T-cell (primary cell): ENCODE measurements around the gene MRTFB. TPM values are rescaled to one million over a fixed set of nuclear protein-coding genes. Genes with fewer than 3 reads are reported as not detected.

Experiments used
- ATAC-seq, 4 experiments: fragments of 200-7000 bp in 3 of 4; fragments of 150-1000 bp in 1 of 4; cut with Tn5 transposase; replicated peaks in 1 of 4; 1 replicate in 3 of 4; 2 replicates in 1 of 4; pipeline ENCODE4 v1.10.0; 2021; ENCODE audit warnings: moderate library complexity in 3 of 4, mild to moderate bottlenecking in 2 of 4, moderate number of reproducible peaks in 1 of 4
- CTCF ChIA-PET, 2 donors: fragments of 300-600 bp; sonication (Branson Sonifier 250); formaldehyde crosslinking; loops; one replicate each; lab custom pipeline; 2022; ENCODE audit warnings: antibody characterized with exemption in 2 of 2; lab: Charles Lee
- POLR2A ChIA-PET, 2 donors: fragments of 300-600 bp; sonication (Branson Sonifier 250); formaldehyde crosslinking; loops; one replicate each; lab custom pipeline; 2022; ENCODE audit warnings: antibody characterized with exemption in 2 of 2; lab: Charles Lee
- DNase-seq, 35 experiments: peaks; one replicate each; pipeline versions ENCODE4 v3.0.0 to v3.0.0-alpha.2; 2013 to 2023
- H3K27ac ChIP-seq: one replicate; pipeline ENCODE4 v1.5.1; 2013; ENCODE audit warnings: low read length
- H3K27me3 ChIP-seq, 2 experiments: replicated peaks in 1 of 2; 1 replicate in 1 of 2; 2 replicates in 1 of 2; pipeline versions ENCODE4 v1.6.1 to v1.7.0; 2013; ENCODE audit warnings: low read length in 1 of 2, mixed read lengths in 1 of 2; ENCODE audit not compliant: control insufficient read depth in 2 of 2, insufficient read depth in 2 of 2; ENCODE audit errors: extremely low read depth in 1 of 2
- H3K36me3 ChIP-seq, 2 donors: 1 replicate in 1 of 2; 2 replicates in 1 of 2; pipeline versions ENCODE4 v1.6.1 to v1.7.0; 2013; ENCODE audit warnings: low read length in 1 of 2; ENCODE audit not compliant: control insufficient read depth in 2 of 2, insufficient read depth in 1 of 2; ENCODE audit errors: extremely low read depth in 1 of 2
- H3K4me1 ChIP-seq, 2 experiments: 1 replicate in 1 of 2; 2 replicates in 1 of 2; pipeline versions ENCODE4 v1.6.1 to v1.7.0; 2013; ENCODE audit warnings: low read length in 2 of 2, mixed read lengths in 1 of 2; ENCODE audit not compliant: insufficient read depth in 2 of 2, control insufficient read depth in 1 of 2; ENCODE audit errors: extremely low read depth in 1 of 2
- H3K4me3 ChIP-seq, 2 donors: 1 replicate in 1 of 2; 2 replicates in 1 of 2; pipeline versions ENCODE4 v1.5.1 to v1.7.0; 2013; ENCODE audit warnings: mild to moderate bottlenecking in 2 of 2, low read length in 1 of 2, moderate library complexity in 1 of 2; ENCODE audit not compliant: control insufficient read depth in 1 of 2; ENCODE audit errors: extremely low read depth in 1 of 2
- H3K9me3 ChIP-seq: 2 replicates; pipeline ENCODE4 v1.7.0; 2013
- H3K27ac Mint-ChIP-seq, 2 donors: one replicate each; pipeline ENCODE4 v1.8.0; 2020 to 2021; ENCODE audit warnings: mild to moderate bottlenecking in 2 of 2, mixed read lengths in 2 of 2
- H3K27me3 Mint-ChIP-seq, 2 donors: one replicate each; pipeline ENCODE4 v1.8.0; 2021 to 2022; ENCODE audit warnings: mixed read lengths in 2 of 2
- H3K36me3 Mint-ChIP-seq: one replicate; pipeline ENCODE4 v1.8.0; 2021; ENCODE audit warnings: mixed read lengths
- H3K4me1 Mint-ChIP-seq, 3 donors: one replicate each; pipeline ENCODE4 v1.8.0; 2020 to 2022; ENCODE audit warnings: mixed read lengths in 3 of 3, mild to moderate bottlenecking in 1 of 3
- H3K4me3 Mint-ChIP-seq, 3 donors: one replicate each; pipeline ENCODE4 v1.8.0; 2020 to 2022; ENCODE audit warnings: mild to moderate bottlenecking in 3 of 3, mixed read lengths in 3 of 3, moderate library complexity in 3 of 3
- H3K9me3 Mint-ChIP-seq, 3 donors: one replicate each; pipeline ENCODE4 v1.8.0; 2020 to 2022; ENCODE audit warnings: mixed read lengths in 3 of 3
- WGBS: methylation state at CpG from one replicate; pipeline ENCODE4 v1.1.5; 2013; ENCODE audit warnings: missing lambda C conversion rate; ENCODE audit not compliant: insufficient coverage; 5-methylcytosine and 5-hydroxymethylcytosine counted together
- total RNA-seq, 35 experiments: library from RNA in 6 of 35; stranded (reverse) in 6 of 35; fragments of 120-200 nt in 1 of 35; gene quantifications; one replicate each; pipeline versions ENCODE4 v1.2.1 to v1.2.4 and lab custom pipeline; 2013 to 2026

The MRTFB gene
- total RNA-seq, 5 donors from 2014 or later (not counting 1 experiment from before 2014, with no cell fraction given): 18.2 to 37.0 (median 21.0) TPM

DNA sequence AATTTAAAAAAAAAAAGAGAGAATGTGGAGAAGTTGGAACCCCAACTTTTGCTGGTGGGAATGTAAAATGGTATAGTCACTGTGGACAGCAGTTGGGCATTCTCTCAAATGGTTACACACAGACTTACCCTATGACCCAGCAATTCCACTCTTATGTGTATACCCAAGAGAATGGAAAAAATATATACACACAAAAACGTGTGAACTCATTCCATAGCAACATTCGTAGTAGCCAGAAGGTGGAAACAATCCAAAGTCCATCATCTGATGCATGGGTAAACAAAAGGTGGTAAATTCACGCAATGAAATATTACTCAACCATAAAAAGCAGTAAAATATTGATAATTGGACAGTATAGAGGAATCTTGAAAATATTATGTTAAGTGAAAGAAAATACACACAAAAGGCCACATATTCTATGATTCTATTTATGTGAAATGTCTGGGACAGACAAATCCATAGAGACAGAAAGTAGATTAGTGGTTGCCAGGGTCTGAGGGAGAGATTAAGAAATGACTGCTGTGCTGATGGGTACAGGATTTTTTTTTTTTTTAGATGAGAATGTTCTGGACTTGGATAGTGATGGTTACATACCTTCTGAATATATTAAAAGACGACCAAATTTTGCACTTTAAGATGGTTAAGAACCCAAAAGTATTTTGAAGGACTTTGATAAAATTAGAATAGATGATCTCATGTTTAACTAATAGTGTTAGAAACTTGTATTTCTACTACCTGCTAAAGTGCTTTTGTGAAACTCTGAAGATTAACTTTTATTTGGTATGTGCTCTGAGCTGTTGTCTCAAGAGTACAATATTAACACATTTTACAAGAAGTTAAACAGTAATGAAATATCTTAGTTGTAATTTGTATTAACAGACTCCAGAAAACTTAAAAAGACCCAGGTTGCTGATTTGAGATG is 60.9 kb downstream of the MRTFB start:
- Histone ChIP-seq H3K4me1 (no peaks in the 10 kb centered on the region), H3K9me3 (no peaks in the 10 kb centered on the region), H3K27me3 (no peaks in the 10 kb centered on the region), H3K27ac (no peak overlapping the region), H3K36me3 (no peaks in the 10 kb centered on the region), H3K4me3 (no peak overlapping the region)
- Mint-ChIP-seq H3K4me1 (peaks cover 0 to 7% (median 0%) of the 10 kb centered on the region in 3 donors), H3K27me3 (no peaks in the 10 kb centered on the region), H3K9me3 (peaks cover 0 to 4% (median 0%) of the 10 kb centered on the region in 3 donors), H3K4me3 (no peak overlapping the region), H3K36me3 (peaks cover 37% of the 10 kb centered on the region), H3K27ac (no peak overlapping the region)
- ChIA-PET CTCF (no interaction called here), POLR2A (no interaction called here)
- no peak for ATAC-seq
- DNase-seq: no peak
- no CpG with 5 or more reads among the region's 4 CpGs for WGBS

DNA sequence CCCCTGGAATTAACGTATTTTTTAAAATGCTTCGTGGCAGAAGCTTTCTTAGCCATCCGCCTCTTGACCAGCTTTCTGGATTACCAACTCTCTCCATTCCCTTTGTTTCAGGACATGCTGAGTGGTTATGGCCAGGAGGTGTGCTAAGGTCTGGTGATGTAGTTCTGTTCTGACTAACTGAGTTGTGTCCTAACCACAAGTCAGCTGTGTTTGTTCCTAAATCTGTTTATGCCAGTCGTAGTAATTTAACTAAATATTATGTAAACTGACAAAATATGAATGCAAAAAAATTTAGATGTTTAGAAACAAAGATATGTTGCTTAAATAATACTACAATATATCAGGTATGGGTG is 61.6 kb downstream of the MRTFB start:
- peaks cover 35% of the 10 kb centered on the region for H3K36me3 Mint-ChIP-seq
- ATAC-seq (no peak), DNase-seq (no peak)
- peaks cover 0 to 4% (median 0%) of the 10 kb centered on the region in 3 donors for H3K9me3 Mint-ChIP-seq
- H3K27me3 Mint-ChIP-seq: no peaks in the 10 kb centered on the region
- Histone ChIP-seq H3K36me3 (no peaks in the 10 kb centered on the region), H3K4me3 (no peak overlapping the region), H3K27me3 (no peaks in the 10 kb centered on the region), H3K27ac (no peak overlapping the region), H3K9me3 (no peaks in the 10 kb centered on the region), H3K4me1 (no peaks in the 10 kb centered on the region)
- POLR2A ChIA-PET: no interaction called here
- H3K4me1 Mint-ChIP-seq: peaks cover 0 to 7% (median 0%) of the 10 kb centered on the region in 3 donors
- WGBS: no CpG with 5 or more reads among the region's 4 CpGs
- H3K4me3 Mint-ChIP-seq: no peak overlapping the region
- CTCF ChIA-PET: no interaction called here
- no peak overlapping the region for H3K27ac Mint-ChIP-seq

DNA sequence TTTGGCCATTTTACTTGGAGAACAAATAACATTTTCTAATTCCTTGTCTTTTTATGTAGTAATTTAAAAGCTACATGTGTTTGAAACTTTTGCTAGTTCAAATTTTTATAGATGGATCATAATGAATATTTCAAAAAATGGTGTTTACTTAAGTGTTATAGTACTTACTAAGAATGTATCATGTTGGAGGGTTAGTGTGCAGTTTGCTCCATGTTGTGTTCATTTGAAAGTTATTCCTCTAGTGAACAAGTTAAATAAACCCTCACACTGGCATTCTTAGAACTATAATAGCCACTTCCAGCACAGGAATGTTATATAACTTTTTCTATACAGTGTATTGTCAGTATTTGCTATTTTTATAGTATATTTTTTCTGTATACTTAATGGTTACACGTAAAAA is 62.8 kb downstream of the MRTFB start:
- peaks cover 0 to 7% (median 0%) of the 10 kb centered on the region in 3 donors for H3K4me1 Mint-ChIP-seq

DNA sequence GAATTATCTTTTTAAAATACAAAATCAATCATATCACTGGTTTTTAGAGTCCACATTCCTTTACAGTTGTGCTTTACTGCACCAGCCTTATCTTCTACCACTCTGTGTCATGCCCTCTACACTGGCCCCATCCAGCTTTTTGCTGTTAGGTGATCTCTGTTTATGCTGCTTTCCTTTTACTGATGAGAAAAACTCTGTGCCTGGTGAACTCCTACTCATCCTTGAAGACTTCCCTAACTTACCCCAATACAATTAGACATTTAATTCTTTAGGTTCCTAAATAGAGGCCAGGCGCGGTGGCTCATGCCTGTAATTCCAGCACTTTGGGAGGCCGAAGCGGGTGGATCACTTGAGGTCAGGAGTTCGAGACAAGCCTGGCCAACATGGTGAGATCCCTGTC is 64.6 kb downstream of the MRTFB start:
- ChIA-PET CTCF (no interaction called here), POLR2A (no interaction called here)
- 100% methylated on average over 3 of the region's 5 CpGs for WGBS
- DNase-seq: no peak
- H3K4me3 ChIP-seq: no peak overlapping the region
- no peaks in the 10 kb centered on the region for H3K4me1 ChIP-seq
- ATAC-seq: no peak
- Mint-ChIP-seq H3K9me3 (peaks cover 0 to 11% (median 4%) of the 10 kb centered on the region in 3 donors), H3K27me3 (no peaks in the 10 kb centered on the region), H3K4me3 (no peak overlapping the region), H3K27ac (no peak overlapping the region), H3K36me3 (peaks cover 37% of the 10 kb centered on the region), H3K4me1 (peaks cover 0 to 7% (median 0%) of the 10 kb centered on the region in 3 donors)
- no peak overlapping the region for H3K27ac ChIP-seq
- peaks cover 0 to 7% of the 10 kb centered on the region in 2 donors for H3K36me3 ChIP-seq
- H3K9me3 ChIP-seq: no peaks in the 10 kb centered on the region
- no peaks in the 10 kb centered on the region for H3K27me3 ChIP-seq

More for the DNA sequence above, 62.8 kb downstream of the MRTFB start:
- Histone ChIP-seq H3K4me3 (no peak overlapping the region), H3K27me3 (no peaks in the 10 kb centered on the region), H3K4me1 (no peaks in the 10 kb centered on the region), H3K36me3 (no peaks in the 10 kb centered on the region), H3K9me3 (no peaks in the 10 kb centered on the region), H3K27ac (no peak overlapping the region)
- ATAC-seq: no peak
- ChIA-PET POLR2A (no interaction called here), CTCF (no interaction called here)
- no CpG with 5 or more reads among the region's 1 CpG for WGBS
- H3K27ac Mint-ChIP-seq: no peak overlapping the region
- peaks cover 37% of the 10 kb centered on the region for H3K36me3 Mint-ChIP-seq
- peaks cover 0 to 8% (median 4%) of the 10 kb centered on the region in 3 donors for H3K9me3 Mint-ChIP-seq
- no peaks in the 10 kb centered on the region for H3K27me3 Mint-ChIP-seq
- DNase-seq: no peak
- H3K4me3 Mint-ChIP-seq: no peak overlapping the region

DNA sequence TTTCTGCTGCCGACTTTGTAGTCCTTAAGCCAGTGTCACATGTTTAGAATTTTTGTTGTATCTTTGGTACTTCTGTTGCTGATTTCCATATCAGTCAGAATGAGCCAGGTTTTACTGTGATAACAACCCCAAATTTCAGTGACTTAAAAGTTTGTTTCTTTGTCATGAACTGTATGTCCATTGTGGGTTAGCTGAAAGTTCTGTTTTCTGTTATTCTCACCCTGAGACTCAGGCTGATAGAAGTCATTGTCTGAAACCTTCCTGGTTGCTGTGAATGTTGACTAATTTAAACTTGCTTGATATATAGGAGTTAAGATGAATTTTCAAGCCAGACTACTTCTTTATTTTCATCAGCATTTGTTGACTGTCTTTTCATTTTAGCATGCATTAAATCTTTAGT is 68.8 kb downstream of the MRTFB start:
- no peak overlapping the region for H3K27ac ChIP-seq
- ATAC-seq (no peak), DNase-seq (no peak)
- no peak overlapping the region for H3K27ac Mint-ChIP-seq
- H3K27me3 Mint-ChIP-seq: no peaks in the 10 kb centered on the region
- ChIA-PET POLR2A (no interaction called here), CTCF (no interaction called here)
- no CpG with 5 or more reads among the region's 1 CpG for WGBS
- no peak overlapping the region for H3K4me3 ChIP-seq
- peaks cover 51% of the 10 kb centered on the region for H3K36me3 Mint-ChIP-seq
- no peak overlapping the region for H3K4me3 Mint-ChIP-seq
- H3K36me3 ChIP-seq: peaks cover 0 to 15% of the 10 kb centered on the region in 2 donors
- peaks cover 0 to 5% (median 0%) of the 10 kb centered on the region in 3 donors for H3K4me1 Mint-ChIP-seq
- H3K27me3 ChIP-seq: no peaks in the 10 kb centered on the region
- H3K4me1 ChIP-seq: no peaks in the 10 kb centered on the region
- peaks cover 0 to 11% (median 4%) of the 10 kb centered on the region in 3 donors for H3K9me3 Mint-ChIP-seq
- no peaks in the 10 kb centered on the region for H3K9me3 ChIP-seq

DNA sequence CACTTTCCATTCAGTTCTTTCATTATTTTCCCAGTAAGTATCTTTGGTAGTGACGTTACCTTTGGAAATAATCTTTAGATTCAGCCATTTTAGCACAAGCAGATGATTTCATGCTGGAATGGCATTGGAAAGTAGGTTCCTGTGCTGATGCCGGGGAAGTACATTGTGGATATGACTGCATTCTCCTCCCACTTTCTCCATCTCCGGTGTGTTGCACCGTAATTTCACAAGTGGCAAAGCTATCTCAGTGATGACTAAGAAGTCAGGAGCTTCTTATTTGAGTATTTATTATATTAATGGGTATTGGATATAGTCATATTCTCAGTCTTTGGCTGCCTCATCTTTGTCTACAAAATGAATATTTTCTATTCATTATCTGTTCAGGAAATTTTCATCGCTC is 69.8 kb downstream of the MRTFB start:
- Mint-ChIP-seq H3K4me3 (no peak overlapping the region), H3K36me3 (peaks cover 48% of the 10 kb centered on the region), H3K27ac (no peak overlapping the region), H3K9me3 (peaks cover 0 to 11% (median 0%) of the 10 kb centered on the region in 3 donors), H3K4me1 (no peaks in the 10 kb centered on the region), H3K27me3 (no peaks in the 10 kb centered on the region)
- WGBS: no CpG with 5 or more reads among the region's 5 CpGs
- Histone ChIP-seq H3K4me3 (no peak overlapping the region), H3K27me3 (no peaks in the 10 kb centered on the region), H3K9me3 (no peaks in the 10 kb centered on the region), H3K4me1 (no peaks in the 10 kb centered on the region), H3K27ac (no peak overlapping the region), H3K36me3 (peaks cover 0 to 15% of the 10 kb centered on the region in 2 donors)
- POLR2A ChIA-PET: no interaction called here
- CTCF ChIA-PET: no interaction called here
- ATAC-seq: no peak
- no peak for DNase-seq
